ENCODE results near the gene LRRC4B.

LRRC4B gene

GRCh38 chr19:50501186-50501567 is 67.1 kb downstream of the LRRC4B start:
- no peak for FAIRE-seq

GRCh38 chr19:50500753-50501151 is 67.5 kb downstream of the LRRC4B start:
- no peak for FAIRE-seq

- no peak for FAIRE-seq
These were observed 68.0 kb downstream of the LRRC4B start for GRCh38 chr19:50500060-50500752.

- FAIRE-seq, result no peak
These were observed 69.8 kb downstream of the LRRC4B start for GRCh38 chr19:50498219-50499056.

- no peak for FAIRE-seq
These were observed 71.2 kb downstream of the LRRC4B start for GRCh38 chr19:50497022-50497405.

- no peak for FAIRE-seq
These were observed 71.8 kb downstream of the LRRC4B start for GRCh38 chr19:50496189-50497021.

- FAIRE-seq, result no peak
These were observed 73.2 kb downstream of the LRRC4B start for GRCh38 chr19:50495020-50495531.

- FAIRE-seq, result no peak
These were observed 73.8 kb downstream of the LRRC4B start for GRCh38 chr19:50494186-50495019.

- FAIRE-seq, result no peak
These were observed 75.1 kb downstream of the LRRC4B start for GRCh38 chr19:50493171-50493570.

GRCh38 chr19:50492303-50493052 is 75.8 kb downstream of the LRRC4B start:
- no peak for FAIRE-seq

GRCh38 chr19:50490991-50491472 is 77.2 kb downstream of the LRRC4B start:
- no peak for FAIRE-seq

GRCh38 chr19:50490411-50490811 is 77.8 kb downstream of the LRRC4B start:
- no peak for FAIRE-seq

- FAIRE-seq, result no peak
These were observed 78.7 kb downstream of the LRRC4B start for GRCh38 chr19:50489461-50490011.

GRCh38 chr19:50488389-50489194 is 79.6 kb downstream of the LRRC4B start:
- no peak for FAIRE-seq

- no peak for FAIRE-seq
These were observed 81.3 kb downstream of the LRRC4B start for GRCh38 chr19:50486823-50487515.

GRCh38 chr19:50485284-50485955 is 82.8 kb downstream of the LRRC4B start:
- FAIRE-seq, result no peak

- no peak for FAIRE-seq
These were observed 85.3 kb downstream of the LRRC4B start for GRCh38 chr19:50482916-50483315.

- no peak for FAIRE-seq
These were observed 85.9 kb downstream of the LRRC4B start for GRCh38 chr19:50482271-50482855.
